Measurements from ENCODE around the gene OTC.

DNA sequence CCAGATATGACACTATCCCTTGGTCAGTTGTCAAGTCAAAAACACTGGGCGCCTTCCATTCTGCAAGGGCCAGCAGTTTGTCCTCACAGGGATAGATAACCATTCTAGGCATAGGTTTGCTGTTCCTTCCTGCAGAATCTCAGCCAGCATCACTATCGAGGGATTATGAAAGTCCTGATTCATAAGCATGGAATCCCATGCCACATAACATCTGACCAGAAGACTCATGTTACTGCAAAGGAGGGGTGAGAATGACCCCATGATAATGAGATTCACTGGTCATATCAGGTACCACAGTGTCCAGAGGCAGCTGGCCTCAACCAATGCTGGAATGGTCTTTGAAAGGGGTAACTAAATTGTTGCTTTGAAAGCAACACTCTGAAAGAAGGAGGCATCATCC, 84.7 kb downstream of the OTC start:
- TF ChIP-seq POLR2A (IDR thresholded peaks at IDR 0.05): no peak
- TF ChIP-seq, protein P1, sequence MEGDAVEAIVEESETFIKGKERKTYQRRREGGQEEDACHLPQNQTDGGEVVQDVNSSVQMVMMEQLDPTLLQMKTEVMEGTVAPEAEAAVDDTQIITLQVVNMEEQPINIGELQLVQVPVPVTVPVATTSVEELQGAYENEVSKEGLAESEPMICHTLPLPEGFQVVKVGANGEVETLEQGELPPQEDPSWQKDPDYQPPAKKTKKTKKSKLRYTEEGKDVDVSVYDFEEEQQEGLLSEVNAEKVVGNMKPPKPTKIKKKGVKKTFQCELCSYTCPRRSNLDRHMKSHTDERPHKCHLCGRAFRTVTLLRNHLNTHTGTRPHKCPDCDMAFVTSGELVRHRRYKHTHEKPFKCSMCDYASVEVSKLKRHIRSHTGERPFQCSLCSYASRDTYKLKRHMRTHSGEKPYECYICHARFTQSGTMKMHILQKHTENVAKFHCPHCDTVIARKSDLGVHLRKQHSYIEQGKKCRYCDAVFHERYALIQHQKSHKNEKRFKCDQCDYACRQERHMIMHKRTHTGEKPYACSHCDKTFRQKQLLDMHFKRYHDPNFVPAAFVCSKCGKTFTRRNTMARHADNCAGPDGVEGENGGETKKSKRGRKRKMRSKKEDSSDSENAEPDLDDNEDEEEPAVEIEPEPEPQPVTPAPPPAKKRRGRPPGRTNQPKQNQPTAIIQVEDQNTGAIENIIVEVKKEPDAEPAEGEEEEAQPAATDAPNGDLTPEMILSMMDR (IDR thresholded peaks at IDR 0.05): no peak
- no peak for TF ChIP-seq EP300 (IDR thresholded peaks at IDR 0.05)
